HG02678 (cell line): ENCODE results near the gene ADH1B.
"Not testable (repeated sequence)": the region's sequence is repeated elsewhere in the genome, so short reads cannot be mapped to it uniquely, and the experiment has no call there.

Source experiments
- ATAC-seq: cut with Tn5 transposase; IDR thresholded peaks from one replicate; pipeline ENCODE4 v1.9.1; 2021; ENCODE audit warnings: mild to moderate bottlenecking, moderate library complexity; ENCODE audit not compliant: unreplicated experiment

ADH1B gene

GRCh38 chr4:99324979-99325378 is 3.8 kb upstream of the ADH1B start:
- ATAC-seq, result no peak

DNA sequence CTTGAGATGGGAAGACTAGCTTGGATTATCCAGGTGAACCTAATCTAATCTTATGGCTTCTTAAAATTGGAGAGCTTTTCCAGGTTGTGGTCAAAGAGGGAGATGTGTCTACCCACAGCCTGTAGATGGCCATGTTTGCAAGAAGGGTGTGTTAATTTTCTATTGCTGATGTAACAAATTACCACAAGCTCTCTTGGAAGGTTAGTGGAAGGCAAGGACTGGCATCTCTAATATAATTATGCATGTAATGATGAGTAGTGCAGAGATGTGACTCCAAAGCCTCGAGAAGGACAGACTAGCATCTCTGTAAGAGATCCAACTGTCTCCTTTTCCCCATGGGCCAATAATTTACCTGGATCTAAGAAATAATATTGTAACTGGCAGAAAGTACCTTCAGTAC is 3.2 kb upstream of the ADH1B start:
- no peak for ATAC-seq

- ATAC-seq, result no peak
Observed at GRCh38 chr4:99323756-99324155, 2.6 kb upstream of the ADH1B start.

GRCh38 chr4:99317811-99318210 is 3.4 kb downstream of the ADH1B start:
- ATAC-seq, result not testable (repeated sequence)

GRCh38 chr4:99317354-99317753 is 3.8 kb downstream of the ADH1B start:
- no peak for ATAC-seq

- no peak for ATAC-seq
Observed at GRCh38 chr4:99315839-99316238, 5.4 kb downstream of the ADH1B start.

DNA sequence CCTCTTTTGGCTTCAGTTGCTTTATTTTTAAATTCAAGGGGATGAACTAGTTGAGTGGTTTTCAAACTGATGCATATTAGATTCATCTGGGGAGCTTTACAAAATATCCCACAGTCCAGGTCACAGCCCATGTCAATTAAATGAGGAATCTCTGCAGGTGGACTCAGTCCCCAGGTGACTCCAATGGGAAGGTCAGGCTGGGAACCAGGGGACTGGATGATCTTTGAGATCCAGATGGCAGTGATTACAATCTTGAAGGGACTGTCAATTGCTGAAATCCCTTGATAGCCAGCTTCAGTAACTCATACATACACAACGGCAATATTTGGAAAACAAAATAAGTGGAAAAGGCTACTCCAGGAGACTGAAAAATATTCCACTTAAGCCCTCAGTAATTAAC is 7.0 kb downstream of the ADH1B start:
- ATAC-seq, result no peak

DNA sequence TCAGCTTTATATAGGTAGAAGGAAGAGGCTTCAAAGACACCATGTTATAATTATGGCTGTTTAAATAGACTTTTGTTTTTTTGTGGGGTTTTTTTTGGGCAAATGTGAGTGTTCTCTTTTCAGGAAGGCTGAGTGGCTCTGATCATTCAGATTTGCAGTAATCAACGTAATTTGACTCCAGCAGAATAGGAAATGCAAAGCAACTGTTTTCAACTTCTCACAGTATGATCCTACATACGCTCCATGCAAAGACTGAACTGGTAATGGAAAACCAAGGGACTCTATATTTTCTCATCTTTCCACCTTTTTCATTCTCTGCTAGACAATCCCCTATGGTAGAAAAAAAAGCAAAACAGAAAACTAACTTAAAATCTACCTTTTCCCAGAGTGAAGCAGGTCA is 10.8 kb downstream of the ADH1B start:
- ATAC-seq, result no peak

DNA sequence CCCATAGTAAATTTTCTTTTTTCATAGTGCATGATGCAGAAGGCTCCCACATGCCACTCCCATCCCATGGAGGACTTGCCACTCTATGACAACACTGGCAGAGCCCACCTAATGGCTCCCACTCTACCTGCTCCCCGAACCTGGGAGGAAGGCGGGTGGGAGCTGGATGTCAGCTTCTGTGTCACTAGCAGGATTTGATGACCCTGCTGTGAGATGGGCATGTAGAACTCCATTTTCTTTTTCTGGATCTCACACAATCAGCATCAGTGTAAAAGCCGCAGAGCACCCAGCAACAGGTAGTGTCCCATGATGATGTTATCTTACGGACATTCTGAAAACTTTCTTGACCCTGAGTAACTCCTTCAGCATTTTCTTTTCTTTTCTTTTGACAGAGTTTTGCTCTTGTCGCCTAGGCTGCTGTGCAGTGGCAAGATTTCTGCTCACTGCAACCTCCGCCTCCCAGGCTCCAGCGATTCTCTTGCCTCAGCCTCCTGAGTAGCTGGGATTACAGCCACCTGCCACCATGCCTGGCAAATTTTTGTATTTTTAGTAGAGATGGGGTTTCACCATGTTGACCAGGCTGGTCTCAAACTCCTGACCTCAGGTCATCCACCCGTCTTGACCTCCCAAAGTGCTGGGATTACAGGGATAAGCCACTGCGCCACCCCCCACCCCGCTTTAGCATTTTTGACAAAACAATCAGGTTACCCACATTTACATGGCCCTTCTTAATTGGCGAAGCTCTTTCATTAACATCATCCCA is 15.4 kb downstream of the ADH1B start:
- ATAC-seq, result no peak

DNA sequence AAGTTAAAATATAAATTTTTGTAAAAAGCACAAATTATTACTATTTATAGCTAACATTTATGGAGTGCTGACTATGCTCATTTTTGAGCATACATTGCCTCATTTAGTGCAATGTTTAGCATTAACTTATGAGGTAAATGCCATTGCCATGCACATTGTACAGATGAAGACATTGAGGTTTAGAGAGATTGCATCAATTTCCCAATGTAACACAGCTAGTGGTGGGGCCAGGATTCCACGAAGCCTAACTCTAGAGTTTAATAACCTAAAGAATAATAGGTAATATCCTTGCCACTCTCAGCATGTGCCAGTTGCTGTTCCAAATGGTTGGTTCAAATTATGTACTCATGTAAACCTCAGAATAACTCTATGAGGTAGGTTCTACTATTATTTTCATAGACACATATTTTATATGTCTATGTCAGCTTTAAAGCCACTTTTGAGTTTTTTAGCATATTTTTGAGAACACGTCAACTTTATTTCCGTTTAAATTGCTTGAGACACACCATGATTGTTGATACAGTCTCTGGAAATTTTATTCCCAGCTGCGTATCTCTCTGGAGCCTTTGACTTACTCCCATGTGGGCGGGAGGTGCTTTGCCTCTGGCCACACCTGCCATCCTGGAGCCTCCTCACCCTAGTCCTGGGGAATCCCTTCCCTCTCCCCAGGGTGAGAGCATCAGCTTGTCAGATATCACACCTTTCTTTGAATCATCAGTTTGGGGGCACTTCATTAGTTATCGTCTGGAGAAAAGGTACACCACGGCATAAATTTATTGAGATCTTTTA is 19.6 kb downstream of the ADH1B start:
- ATAC-seq, result no peak

DNA sequence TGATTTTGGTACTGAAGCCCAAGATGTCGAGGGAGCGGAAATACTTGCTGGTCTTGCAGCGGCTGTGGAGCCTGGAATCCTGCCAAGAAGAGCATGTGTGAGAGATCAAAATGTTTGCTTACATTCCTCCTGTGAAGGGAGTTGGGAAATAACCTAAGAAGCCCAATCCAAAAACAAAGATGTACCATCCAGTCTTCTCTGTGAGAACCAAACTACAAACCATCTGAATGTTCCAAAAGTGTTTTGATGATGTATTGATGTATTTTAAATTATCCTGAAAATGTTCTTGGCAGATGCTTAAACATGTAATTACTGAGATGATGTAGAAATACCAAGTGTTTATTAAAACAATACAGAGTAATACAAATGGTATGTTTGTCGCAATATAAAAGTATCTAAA is 20.3 kb downstream of the ADH1B start:
- no peak for ATAC-seq

- ATAC-seq, result no peak
Observed at GRCh38 chr4:99293357-99293756, 27.8 kb downstream of the ADH1B start.

- ATAC-seq, result no peak
Observed at GRCh38 chr4:99290848-99291786, 30.1 kb downstream of the ADH1B start, which contains the start of gene ADH1A. ADH1A (minus strand) TSS chr4:99290985; CDS start chr4:99290914, 71 bp downstream.

GRCh38 chr4:99285387-99285786 is 35.8 kb downstream of the ADH1B start:
- no peak for ATAC-seq

GRCh38 chr4:99282731-99283130 is 38.5 kb downstream of the ADH1B start:
- ATAC-seq, result no peak

GRCh38 chr4:99281261-99281660 is 39.9 kb downstream of the ADH1B start:
- ATAC-seq, result no peak

DNA sequence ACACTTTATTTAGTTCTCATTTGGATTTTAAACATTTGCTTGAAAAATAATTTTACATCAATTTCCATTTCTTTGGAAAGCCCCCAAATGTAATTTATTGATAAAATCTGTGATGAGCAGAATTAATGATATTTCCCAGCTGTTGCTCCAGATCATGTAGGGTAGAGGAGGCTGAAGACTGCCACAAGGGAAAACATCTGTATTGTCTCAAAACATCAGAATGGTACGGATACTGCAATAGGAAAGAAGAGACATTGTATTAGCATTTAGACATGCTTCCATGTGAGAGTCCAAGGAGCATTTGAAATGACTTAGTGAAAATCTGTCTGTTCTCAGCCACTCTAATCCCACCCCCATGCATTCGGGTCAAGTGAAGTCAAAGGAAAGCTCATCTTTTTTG is 44.8 kb downstream of the ADH1B start:
- no peak for ATAC-seq

GRCh38 chr4:99275885-99276284 is 45.3 kb downstream of the ADH1B start:
- no peak for ATAC-seq

DNA sequence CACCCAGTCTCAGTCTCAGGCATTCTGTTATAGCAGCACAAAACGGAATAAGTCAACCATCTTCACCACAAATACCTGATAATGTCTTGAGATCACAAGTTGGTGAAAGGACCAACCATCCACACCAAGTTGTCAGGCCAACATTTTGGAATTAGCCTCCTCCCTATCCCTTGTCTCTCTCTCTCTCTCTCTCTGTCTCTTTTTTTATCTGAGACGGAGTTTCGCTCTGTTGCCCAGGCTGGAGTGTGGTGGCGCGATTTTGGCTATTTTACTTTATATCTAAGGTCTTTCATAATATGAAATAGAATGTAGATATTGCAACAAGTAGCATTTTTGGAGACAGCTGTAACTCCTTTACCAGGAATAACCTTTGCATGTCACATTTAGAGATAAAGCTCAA is 46.2 kb downstream of the ADH1B start:
- no peak for ATAC-seq

DNA sequence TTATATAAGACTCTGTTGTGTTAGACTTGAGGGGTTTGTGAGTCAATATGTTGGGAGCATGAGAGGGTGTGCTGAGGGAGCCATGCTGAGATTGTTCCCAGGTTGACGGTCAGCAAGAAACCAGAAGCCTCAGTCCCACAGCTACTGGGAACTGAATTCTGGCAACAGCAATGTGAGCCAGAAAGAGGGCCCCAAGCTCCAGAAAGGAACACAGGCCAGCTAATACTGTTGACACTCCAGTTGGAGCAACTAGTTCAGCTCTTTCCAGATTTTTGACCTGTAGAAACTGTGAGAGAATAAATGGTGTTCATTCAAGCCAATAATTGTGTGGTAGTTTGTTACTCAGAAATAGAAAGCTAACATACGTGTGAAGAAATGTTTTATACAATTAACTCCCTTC is 47.5 kb downstream of the ADH1B start:
- no peak for ATAC-seq

- ATAC-seq, result no peak
Observed at GRCh38 chr4:99264927-99265326, 56.3 kb downstream of the ADH1B start.
